Nephron progenitor cell (in vitro differentiated cells): ENCODE measurements around the gene DIRAS3.

Source experiments
- DNase-seq: peaks from one replicate; pipeline ENCODE4 v3.0.0; 2021
- H3K27ac Mint-ChIP-seq: 2 replicates; pipeline ENCODE4 v1.8.0; 2021; ENCODE audit warnings: mild to moderate bottlenecking, moderate library complexity, mixed read lengths
- H3K27me3 Mint-ChIP-seq: 2 replicates; pipeline ENCODE4 v1.8.0; 2021; ENCODE audit warnings: mild to moderate bottlenecking, low read depth, mixed read lengths; ENCODE audit not compliant: poor library complexity
- H3K36me3 Mint-ChIP-seq: 2 replicates; pipeline ENCODE4 v1.8.0; 2021; ENCODE audit warnings: low read depth, mixed read lengths
- H3K4me1 Mint-ChIP-seq: 2 replicates; pipeline ENCODE4 v1.8.0; 2021; ENCODE audit warnings: mixed read lengths
- H3K4me3 Mint-ChIP-seq: 2 replicates; pipeline ENCODE4 v1.8.0; 2021; ENCODE audit warnings: mild to moderate bottlenecking, moderate library complexity, mixed read lengths
- H3K9me3 Mint-ChIP-seq: 2 replicates; pipeline ENCODE4 v1.8.0; 2021; ENCODE audit warnings: mild to moderate bottlenecking, moderate library complexity, mixed read lengths
- CTCF ChIP-seq: fragments of 200-600 bp; sonication (generic); IDR thresholded peaks from 2 replicates; pipeline ENCODE4 v1.5.0; 2021; ENCODE audit warnings: antibody characterized with exemption

The DIRAS3 gene

GRCh38 chr1:68057050-68057449 lies 6.6 kb upstream of the DIRAS3 start:
- Mint-ChIP-seq H3K27ac (no peak overlapping the region), H3K27me3 (peaks cover 12% of the 10 kb centered on the region), H3K4me1 (no peaks in the 10 kb centered on the region), H3K36me3 (no peaks in the 10 kb centered on the region), H3K4me3 (no peak overlapping the region), H3K9me3 (peaks cover 34% of the 10 kb centered on the region)
- DNase-seq = no peak
- TF ChIP-seq CTCF = no peak

- Mint-ChIP-seq H3K4me1 (no peaks in the 10 kb centered on the region), H3K27ac (no peak overlapping the region), H3K27me3 (peaks cover 50% of the 10 kb centered on the region), H3K4me3 (peak overlapping the region; percentile 77), H3K36me3 (peaks cover 8% of the 10 kb centered on the region), H3K9me3 (peaks cover 3% of the 10 kb centered on the region)
- peak; percentile 51 for DNase-seq
- no peak for TF ChIP-seq CTCF
These were observed 1.0 kb upstream of the DIRAS3 start for GRCh38 chr1:68051475-68051874.

- no peak for DNase-seq
- no peak overlapping the region for H3K4me3 Mint-ChIP-seq
- H3K27me3 Mint-ChIP-seq = peaks cover 44% of the 10 kb centered on the region
- H3K4me1 Mint-ChIP-seq = no peaks in the 10 kb centered on the region
- H3K27ac Mint-ChIP-seq = no peak overlapping the region
- no peak for TF ChIP-seq CTCF
- H3K36me3 Mint-ChIP-seq = peaks cover 14% of the 10 kb centered on the region
- peaks cover 3% of the 10 kb centered on the region for H3K9me3 Mint-ChIP-seq
These were observed 2.8 kb downstream of the DIRAS3 start for GRCh38 chr1:68047659-68048026.

GRCh38 chr1:68046885-68047658 lies 3.4 kb downstream of the DIRAS3 start:
- no peak overlapping the region for H3K4me3 Mint-ChIP-seq
- no peaks in the 10 kb centered on the region for H3K4me1 Mint-ChIP-seq
- no peak for TF ChIP-seq CTCF
- H3K36me3 Mint-ChIP-seq = peaks cover 14% of the 10 kb centered on the region
- no peaks in the 10 kb centered on the region for H3K9me3 Mint-ChIP-seq
- no peak overlapping the region for H3K27ac Mint-ChIP-seq
- H3K27me3 Mint-ChIP-seq = peaks cover 38% of the 10 kb centered on the region
- DNase-seq = no peak

GRCh38 chr1:68046423-68046822 lies 4.0 kb downstream of the DIRAS3 start:
- H3K4me1 Mint-ChIP-seq = no peaks in the 10 kb centered on the region
- no peak for DNase-seq
- no peaks in the 10 kb centered on the region for H3K9me3 Mint-ChIP-seq
- peaks cover 14% of the 10 kb centered on the region for H3K36me3 Mint-ChIP-seq
- no peak overlapping the region for H3K4me3 Mint-ChIP-seq
- H3K27me3 Mint-ChIP-seq = peaks cover 32% of the 10 kb centered on the region
- no peak overlapping the region for H3K27ac Mint-ChIP-seq
- no peak for TF ChIP-seq CTCF

GRCh38 chr1:68045511-68046180 lies 4.8 kb downstream of the DIRAS3 start:
- no peak overlapping the region for H3K27ac Mint-ChIP-seq
- no peak for TF ChIP-seq CTCF
- H3K4me1 Mint-ChIP-seq = no peaks in the 10 kb centered on the region
- H3K4me3 Mint-ChIP-seq = no peak overlapping the region
- H3K36me3 Mint-ChIP-seq = peaks cover 14% of the 10 kb centered on the region
- H3K9me3 Mint-ChIP-seq = no peaks in the 10 kb centered on the region
- no peak for DNase-seq
- H3K27me3 Mint-ChIP-seq = peaks cover 24% of the 10 kb centered on the region
